Fibroblast of skin of abdomen (primary cell): ENCODE data around the gene FGF13.

Experiments used
- DNase-seq: peaks from one replicate; pipeline ENCODE4 v3.0.0-alpha.2; 2013

The FGF13 gene

GRCh38 chrX:138664016-138664415 lies 47.5 kb downstream of the FGF13 start:
- no peak for DNase-seq

- no peak for DNase-seq
These were observed 60.0 kb downstream of the FGF13 start for GRCh38 chrX:138651494-138651893.

GRCh38 chrX:138648568-138648967 lies 62.9 kb downstream of the FGF13 start:
- no peak for DNase-seq

- no peak for DNase-seq
These were observed 72.5 kb downstream of the FGF13 start for GRCh38 chrX:138638996-138639395.
